AG04450 (cell line): ENCODE measurements around the gene SPON1. TPM values are rescaled to one million over a fixed set of nuclear protein-coding genes. Genes with fewer than 3 reads are reported as not detected.
A peak's percentile ranks its signal among the peaks of the same experiment; 100 is the strongest.
"Not testable (repeated sequence)": the region's sequence is repeated elsewhere in the genome, so short reads cannot be mapped to it uniquely, and the experiment has no call there.

Experiments
- CTCF ChIA-PET: fragments of 300-600, 350-600 bp; formaldehyde crosslinking; extraction: SDS; loops from one replicate; lab custom pipeline; 2022; ENCODE audit warnings: antibody characterized with exemption, inconsistent platforms; lab: Charles Lee
- POLR2A ChIA-PET: fragments of 350-600 bp; formaldehyde crosslinking; extraction: SDS; loops from one replicate; lab custom pipeline; 2021; ENCODE audit warnings: antibody characterized with exemption, inconsistent platforms; lab: Yijun Ruan, JAX
- DNase-seq: peaks from one replicate; pipeline ENCODE4 v3.0.0-alpha.2; 2011; ENCODE audit warnings: low read depth, low spot score
- H3K27ac ChIP-seq: one replicate; pipeline ENCODE4 v1.5.1; 2012; ENCODE audit warnings: low read depth, low read length, control low read depth
- H3K27me3 ChIP-seq: one replicate; pipeline ENCODE4 v1.6.0; 2012; ENCODE audit warnings: low read length; ENCODE audit not compliant: control insufficient read depth, insufficient read depth
- H3K4me3 ChIP-seq: 2 replicates; pipeline ENCODE4 v1.5.1; 2011; ENCODE audit warnings: mild to moderate bottlenecking, low read depth, low read length, control low read depth
- H3K9me3 ChIP-seq: 2 replicates; pipeline ENCODE4 v1.5.1; 2012; ENCODE audit warnings: low read length; ENCODE audit not compliant: control insufficient read depth, insufficient read depth
- CTCF ChIP-seq: IDR thresholded peaks from 2 replicates; pipeline ENCODE4 v1.5.1; 2011; ENCODE audit warnings: low read depth, low read length, control low read depth, inconsistent platforms
- polyA plus RNA-seq: library from polyadenylated mRNA; depleted of rRNA; stranded (reverse); fragments of >200 nt; gene quantifications from 2 replicates; pipeline ENCODE4 v1.2.3, GENCODE V29; 2011

SPON1 gene
- polyA plus RNA-seq, 1 experiment, result 0.53 TPM

- H3K27ac ChIP-seq, result no peak overlapping the region
- peak; percentile 87 for TF ChIP-seq CTCF
- peak; percentile 15 for DNase-seq
- no peaks in the 10 kb centered on the region for H3K9me3 ChIP-seq
- no peak overlapping the region for H3K4me3 ChIP-seq
- CTCF ChIA-PET, result interaction anchor here (0.6 to 3.3 kb wide), 20 partner anchors 9 to 477 kb away, joined by 3 to 58 read pairs (median 4); no protein-coding TSS in a partner anchor
- H3K27me3 ChIP-seq, result peaks cover 44% of the 10 kb centered on the region
- POLR2A ChIA-PET, result no interaction called here
These were observed 286.8 kb downstream of the SPON1 start for GRCh38 chr11:14249121-14249963.

GRCh38 chr11:14251754-14252153, 289.2 kb downstream of the SPON1 start:
- ChIA-PET CTCF (interaction anchor here (1.9 to 3.3 kb wide), 4 partner anchors 103 to 479 kb away, joined by 5 to 58 read pairs (median 13); no protein-coding TSS in a partner anchor), POLR2A (no interaction called here)
- TF ChIP-seq CTCF, result no peak
- H3K27ac ChIP-seq, result no peak overlapping the region
- no peak overlapping the region for H3K4me3 ChIP-seq
- H3K27me3 ChIP-seq, result peaks cover 46% of the 10 kb centered on the region
- no peak for DNase-seq
- H3K9me3 ChIP-seq, result no peaks in the 10 kb centered on the region

- peaks cover 46% of the 10 kb centered on the region for H3K27me3 ChIP-seq
- H3K27ac ChIP-seq, DNase-seq, H3K9me3 ChIP-seq, POLR2A ChIA-PET, H3K4me3 ChIP-seq: not testable (repeated sequence)
- CTCF ChIA-PET, result interaction anchor here (1.8 to 3.3 kb wide), 6 partner anchors 104 to 480 kb away, joined by 5 to 58 read pairs (median 14); no protein-coding TSS in a partner anchor
These were observed 290.0 kb downstream of the SPON1 start for GRCh38 chr11:14252501-14252900.

GRCh38 chr11:14253421-14253820, 290.9 kb downstream of the SPON1 start:
- H3K27me3 ChIP-seq, result peaks cover 43% of the 10 kb centered on the region
- no peak for TF ChIP-seq CTCF
- no peak overlapping the region for H3K4me3 ChIP-seq
- POLR2A ChIA-PET, result no interaction called here
- no peak overlapping the region for H3K27ac ChIP-seq
- no peak for DNase-seq
- no peaks in the 10 kb centered on the region for H3K9me3 ChIP-seq
- CTCF ChIA-PET, result interaction anchor here (0.5 to 2.7 kb wide), 5 partner anchors 55 to 481 kb away, joined by 3 to 18 read pairs (median 5); no protein-coding TSS in a partner anchor

- no peak for DNase-seq
- H3K27ac ChIP-seq, result no peak overlapping the region
- TF ChIP-seq CTCF, result no peak
- POLR2A ChIA-PET, result no interaction called here
- no peak overlapping the region for H3K4me3 ChIP-seq
- no peaks in the 10 kb centered on the region for H3K9me3 ChIP-seq
- H3K27me3 ChIP-seq, result peaks cover 39% of the 10 kb centered on the region
- CTCF ChIA-PET, result interaction anchor here (0.5 to 2.7 kb wide), 4 partner anchors 54 to 298 kb away, joined by 3 to 18 read pairs (median 7); no protein-coding TSS in a partner anchor
These were observed 291.3 kb downstream of the SPON1 start for GRCh38 chr11:14253840-14254239.
